Hypothalamus (tissue), 51 donors: ENCODE measurements around the gene HDX.
"Not testable (repeated sequence)": the region's sequence is repeated elsewhere in the genome, so short reads cannot be mapped to it uniquely, and the experiment has no call there.

Experiments used
- DNase-seq, 51 donors: peaks; one replicate each; lab custom pipeline; 2025; lab: John Stamatoyannopoulos, UW

Gene HDX

GRCh38 chrX:84501798-84502628 is at the start of gene HDX:
Gene HDX, minus strand, starts transcription at chrX:84502453. Its CDS starts 27,056 bp downstream, at chrX:84475397.
- DNase-seq = peak; percentile 2 to 85 (median 62)

GRCh38 chrX:84541315-84541714 is 39.1 kb upstream of the HDX start:
- not testable (repeated sequence) for DNase-seq

- DNase-seq = not testable (repeated sequence)
Measured at GRCh38 chrX:84537627-84538026, 35.4 kb upstream of the HDX start.

- no peak for DNase-seq
Measured at GRCh38 chrX:84488426-84488825, 13.8 kb downstream of the HDX start.

GRCh38 chrX:84487365-84488353 is 14.6 kb downstream of the HDX start:
- DNase-seq = no peak

- DNase-seq = no peak
Measured at GRCh38 chrX:84479086-84479485, 23.2 kb downstream of the HDX start.

- no peak for DNase-seq
Measured at GRCh38 chrX:84477114-84477513, 25.1 kb downstream of the HDX start.

- DNase-seq = no peak
Measured at GRCh38 chrX:84475596-84475995, 26.7 kb downstream of the HDX start.

- no peak for DNase-seq
Measured at GRCh38 chrX:84475101-84475500, 27.2 kb downstream of the HDX start.

GRCh38 chrX:84469226-84469625 is 33.0 kb downstream of the HDX start:
- DNase-seq = no peak

GRCh38 chrX:84467898-84468297 is 34.4 kb downstream of the HDX start:
- no peak for DNase-seq

- peak in 1 of 51 donors; percentile 0 for DNase-seq
Measured at GRCh38 chrX:84453351-84454246, 48.7 kb downstream of the HDX start.

GRCh38 chrX:84441143-84441542 is 61.1 kb downstream of the HDX start:
- DNase-seq = no peak

- DNase-seq = peak in 1 of 51 donors; percentile 0
Measured at GRCh38 chrX:84415140-84415539, 87.1 kb downstream of the HDX start.

GRCh38 chrX:84363663-84364062 is 138.6 kb downstream of the HDX start:
- no peak for DNase-seq

GRCh38 chrX:84363051-84363450 is 139.2 kb downstream of the HDX start:
- no peak for DNase-seq

GRCh38 chrX:84362184-84362838 is 139.9 kb downstream of the HDX start:
- DNase-seq = no peak

GRCh38 chrX:84358271-84358670 is 144.0 kb downstream of the HDX start:
- no peak for DNase-seq

GRCh38 chrX:84357296-84357695 is 145.0 kb downstream of the HDX start:
- DNase-seq = no peak

GRCh38 chrX:84340968-84341367 is 161.3 kb downstream of the HDX start:
- no peak for DNase-seq
